Inferior parietal cortex (tissue), 1 donor: ENCODE measurements around the gene TRIM67.
"Not testable (repeated sequence)": the region's sequence is repeated elsewhere in the genome, so short reads cannot be mapped to it uniquely, and the experiment has no call there.

Experiments
- DNase-seq: peaks from one replicate; pipeline ENCODE4 v3.0.0-alpha.2; 2016; ENCODE audit errors: extremely low spot score

The TRIM67 gene

GRCh38 chr1:231161667-231162296 lies at the start of gene TRIM67:
Gene TRIM67, plus strand, starts transcription at chr1:231162058. Its CDS starts 912 bp downstream, at chr1:231162970.
- peak; percentile 25 for DNase-seq

- DNase-seq: no peak
These were observed 45.1 kb upstream of the TRIM67 start for GRCh38 chr1:231116738-231117137.

- no peak for DNase-seq
These were observed 43.0 kb upstream of the TRIM67 start for GRCh38 chr1:231118704-231119453.

- DNase-seq: no peak
These were observed 40.3 kb upstream of the TRIM67 start for GRCh38 chr1:231121533-231121932.

GRCh38 chr1:231122143-231122542 lies 39.7 kb upstream of the TRIM67 start:
- no peak for DNase-seq

GRCh38 chr1:231124746-231125145 lies 37.1 kb upstream of the TRIM67 start:
- peak; percentile 15 for DNase-seq

- DNase-seq: no peak
These were observed 35.8 kb upstream of the TRIM67 start for GRCh38 chr1:231125972-231126580.

GRCh38 chr1:231127106-231127505 lies 34.8 kb upstream of the TRIM67 start:
- DNase-seq: not testable (repeated sequence)

GRCh38 chr1:231128471-231128870 lies 33.4 kb upstream of the TRIM67 start:
- DNase-seq: not testable (repeated sequence)

- DNase-seq: no peak
These were observed 31.3 kb upstream of the TRIM67 start for GRCh38 chr1:231130544-231130943.

- not testable (repeated sequence) for DNase-seq
These were observed 29.3 kb upstream of the TRIM67 start for GRCh38 chr1:231132591-231132990.

- DNase-seq: no peak
These were observed 27.2 kb upstream of the TRIM67 start for GRCh38 chr1:231134624-231135023.

- DNase-seq: no peak
These were observed 23.6 kb upstream of the TRIM67 start for GRCh38 chr1:231138236-231138635.

- no peak for DNase-seq
These were observed 22.7 kb upstream of the TRIM67 start for GRCh38 chr1:231139125-231139649.

- no peak for DNase-seq
These were observed 21.9 kb upstream of the TRIM67 start for GRCh38 chr1:231139659-231140654.

- no peak for DNase-seq
These were observed 17.3 kb upstream of the TRIM67 start for GRCh38 chr1:231144416-231145193.

GRCh38 chr1:231147896-231148295 lies 14.0 kb upstream of the TRIM67 start:
- no peak for DNase-seq

- no peak for DNase-seq
These were observed 10.0 kb upstream of the TRIM67 start for GRCh38 chr1:231151811-231152210.

GRCh38 chr1:231153726-231154125 lies 8.1 kb upstream of the TRIM67 start:
- DNase-seq: no peak

GRCh38 chr1:231155808-231156207 lies 6.0 kb upstream of the TRIM67 start:
- DNase-seq: no peak

- no peak for DNase-seq
These were observed 4.5 kb upstream of the TRIM67 start for GRCh38 chr1:231157311-231157710.
